CD14-positive monocyte (primary cell): ENCODE measurements around the gene SELENOI. TPM values are rescaled to one million over a fixed set of nuclear protein-coding genes. Genes with fewer than 3 reads are reported as not detected.

Source experiments
- DNase-seq, 3 donors: peaks; one replicate each; pipeline ENCODE4 v3.0.0-alpha.2; 2011 to 2022
- H2AFZ ChIP-seq: 2 replicates; pipeline ENCODE4 v1.6.0; 2012; ENCODE audit warnings: mild to moderate bottlenecking, low read depth, low read length, inconsistent platforms; ENCODE audit not compliant: insufficient read depth, poor library complexity, severe bottlenecking
- H3K27ac ChIP-seq, 2 donors: 1 replicate in 1 of 2; 2 replicates in 1 of 2; pipeline ENCODE4 v1.5.1; 2012 to 2013; ENCODE audit warnings: low read length in 2 of 2, control low read depth in 1 of 2, inconsistent platforms in 1 of 2, low read depth in 1 of 2, mild to moderate bottlenecking in 1 of 2
- H3K27me3 ChIP-seq, 2 donors: one replicate each; pipeline versions ENCODE4 v1.6.0 to v1.6.1; 2011 to 2013; ENCODE audit warnings: low read length in 2 of 2; ENCODE audit not compliant: control insufficient read depth in 2 of 2, insufficient read depth in 2 of 2
- H3K36me3 ChIP-seq, 2 donors: replicated peaks in 1 of 2; 1 replicate in 1 of 2; 2 replicates in 1 of 2; pipeline versions ENCODE4 v1.5.1 to v1.6.1; 2012 to 2013; ENCODE audit warnings: low read length in 2 of 2, control low read depth in 1 of 2, inconsistent platforms in 1 of 2, mild to moderate bottlenecking in 1 of 2; ENCODE audit not compliant: insufficient read depth in 2 of 2, control insufficient read depth in 1 of 2
- H3K4me1 ChIP-seq, 2 donors: 1 replicate in 1 of 2; 2 replicates in 1 of 2; pipeline versions ENCODE4 v1.5.1 to v1.6.1; 2012 to 2013; ENCODE audit warnings: low read length in 2 of 2, control low read depth in 1 of 2, inconsistent platforms in 1 of 2, mild to moderate bottlenecking in 1 of 2, moderate library complexity in 1 of 2; ENCODE audit not compliant: insufficient read depth in 2 of 2, control insufficient read depth in 1 of 2
- H3K4me2 ChIP-seq: replicated peaks from 2 replicates; pipeline ENCODE3; 2012; ENCODE audit warnings: low read length, moderate library complexity, mild to moderate bottlenecking; ENCODE audit not compliant: poor library complexity, severe bottlenecking; ENCODE audit errors: extremely low read depth
- H3K4me3 ChIP-seq, 3 experiments: fragments of 200-600 bp in 1 of 3; sonication (generic) in 1 of 3; replicated peaks in 1 of 3; 1 replicate in 2 of 3; 2 replicates in 1 of 3; pipeline ENCODE4 v1.5.1; 2011 to 2013; ENCODE audit warnings: low read length in 3 of 3, mild to moderate bottlenecking in 3 of 3, control low read depth in 2 of 3, low read depth in 2 of 3, inconsistent platforms in 1 of 3, moderate library complexity in 1 of 3
- H3K79me2 ChIP-seq: 2 replicates; pipeline ENCODE4 v1.6.0; 2012; ENCODE audit warnings: mild to moderate bottlenecking, control low read depth, inconsistent platforms, low read length, moderate library complexity; ENCODE audit not compliant: insufficient read depth
- H3K9ac ChIP-seq: 2 replicates; pipeline ENCODE4 v1.6.0; 2017; ENCODE audit warnings: low read length, mild to moderate bottlenecking; ENCODE audit not compliant: insufficient read depth, poor library complexity, severe bottlenecking
- H3K9me3 ChIP-seq, 2 donors: replicated peaks in 1 of 2; 1 replicate in 1 of 2; 2 replicates in 1 of 2; pipeline versions ENCODE4 v1.5.1 to v1.6.1; 2012 to 2013; ENCODE audit warnings: low read length in 2 of 2, control low read depth in 1 of 2; ENCODE audit not compliant: control insufficient read depth in 1 of 2, insufficient read depth in 1 of 2
- H4K20me1 ChIP-seq: 2 replicates; pipeline ENCODE4 v1.6.0; 2012; ENCODE audit warnings: mild to moderate bottlenecking, low read length, control low read depth, moderate library complexity; ENCODE audit not compliant: insufficient read depth
- H3K27ac Mint-ChIP-seq, 7 donors: one replicate each; pipeline ENCODE4 v1.8.0; 2020; ENCODE audit warnings: mild to moderate bottlenecking in 7 of 7, mixed read lengths in 7 of 7, moderate library complexity in 6 of 7, inconsistent platforms in 2 of 7
- H3K27me3 Mint-ChIP-seq, 3 donors: one replicate each; pipeline ENCODE4 v1.8.0; 2021 to 2022; ENCODE audit warnings: low read depth in 3 of 3, mild to moderate bottlenecking in 3 of 3, mixed read lengths in 3 of 3, moderate library complexity in 3 of 3, inconsistent platforms in 1 of 3
- H3K36me3 Mint-ChIP-seq, 2 donors: one replicate each; pipeline ENCODE4 v1.8.0; 2020; ENCODE audit warnings: mixed read lengths in 2 of 2, inconsistent platforms in 1 of 2, mild to moderate bottlenecking in 1 of 2
- H3K4me1 Mint-ChIP-seq: one replicate; pipeline ENCODE4 v1.8.0; 2020; ENCODE audit warnings: mild to moderate bottlenecking, mixed read lengths
- H3K4me3 Mint-ChIP-seq, 2 donors: one replicate each; pipeline ENCODE4 v1.8.0; 2020; ENCODE audit warnings: mild to moderate bottlenecking in 2 of 2, mixed read lengths in 2 of 2, moderate library complexity in 1 of 2
- H3K9me3 Mint-ChIP-seq, 7 donors: one replicate each; pipeline ENCODE4 v1.8.0; 2020 to 2022; ENCODE audit warnings: mixed read lengths in 7 of 7, mild to moderate bottlenecking in 6 of 7, moderate library complexity in 6 of 7, inconsistent platforms in 2 of 7
- CTCF ChIP-seq: fragments of 200-600 bp; IDR thresholded peaks from one replicate; pipeline ENCODE4 v1.8.0; 2022; ENCODE audit warnings: antibody characterized with exemption, mild to moderate bottlenecking
- WGBS: methylation state at CpG from one replicate; pipeline ENCODE4 v1.1.5; 2013; ENCODE audit warnings: missing lambda C conversion rate; ENCODE audit not compliant: insufficient coverage; 5-methylcytosine and 5-hydroxymethylcytosine counted together
- intact Hi-C, 2 donors: fragments of 100-400 bp; cut with micrococcal nuclease; formaldehyde crosslinking; loops; one replicate each; pipeline versions ENCODE4 v1.15.0 to v1.15.1; 2023
- polyA plus RNA-seq, 3 donors: library from polyadenylated mRNA; depleted of rRNA in 1 of 3; unstranded in 2 of 3; stranded (reverse) in 1 of 3; fragments of 300-500 nt in 2 of 3; fragments of >200 nt in 1 of 3; fragmentation: Illumina TruSeq in 2 of 3; gene quantifications; 1 replicate in 2 of 3; 2 replicates in 1 of 3; pipeline ENCODE4 v1.2.3, GENCODE V29; 2012 to 2021

SELENOI gene
- polyA plus RNA-seq, 3 donors = 2.3 to 3.2 (median 2.5) TPM

- Mint-ChIP-seq H3K27me3 (peaks cover 0 to 5% (median 2%) of the 10 kb centered on the region in 3 donors), H3K27ac (no peak overlapping the region), H3K4me3 (no peak overlapping the region), H3K9me3 (no peaks in the 10 kb centered on the region), H3K36me3 (no peaks in the 10 kb centered on the region), H3K4me1 (no peaks in the 10 kb centered on the region)
- H3K4me3 ChIP-seq = no peak overlapping the region
- H3K79me2 ChIP-seq = no peaks in the 10 kb centered on the region
- H3K9me3 ChIP-seq = no peaks in the 10 kb centered on the region
- H3K36me3 ChIP-seq = no peaks in the 10 kb centered on the region
- DNase-seq = no peak
- no peak for TF ChIP-seq CTCF
- H2AFZ ChIP-seq = no peak overlapping the region
- H3K9ac ChIP-seq = no peak overlapping the region
- H3K4me1 ChIP-seq = no peaks in the 10 kb centered on the region
- WGBS = 45% methylated on average over 2 of the region's 3 CpGs
- H3K27ac ChIP-seq = no peak overlapping the region
- intact Hi-C loops = no loop called here
- H4K20me1 ChIP-seq = no peaks in the 10 kb centered on the region
- H3K27me3 ChIP-seq = no peaks in the 10 kb centered on the region
- no peak overlapping the region for H3K4me2 ChIP-seq
Observed at GRCh38 chr2:26442707-26443106, 96.8 kb downstream of the SELENOI start.

- no peaks in the 10 kb centered on the region for H4K20me1 ChIP-seq
Observed at GRCh38 chr2:26444236-26444635, 98.3 kb downstream of the SELENOI start.

More at GRCh38 chr2:26444236-26444635, 98.3 kb downstream of the SELENOI start:
- Histone ChIP-seq H3K9me3 (no peaks in the 10 kb centered on the region), H3K27me3 (no peaks in the 10 kb centered on the region), H3K4me3 (no peak overlapping the region), H3K9ac (no peak overlapping the region), H3K79me2 (no peaks in the 10 kb centered on the region), H3K4me2 (no peak overlapping the region), H3K27ac (no peak overlapping the region), H3K36me3 (no peaks in the 10 kb centered on the region), H3K4me1 (no peaks in the 10 kb centered on the region), H2AFZ (no peak overlapping the region)
- Mint-ChIP-seq H3K4me3 (no peak overlapping the region), H3K36me3 (no peaks in the 10 kb centered on the region), H3K4me1 (no peaks in the 10 kb centered on the region), H3K27me3 (peaks cover 0 to 5% (median 2%) of the 10 kb centered on the region in 3 donors), H3K9me3 (no peaks in the 10 kb centered on the region), H3K27ac (no peak overlapping the region)
- WGBS = 91% methylated on average over 6 of the region's 7 CpGs
- intact Hi-C loops = no loop called here
- DNase-seq = no peak
- no peak for TF ChIP-seq CTCF

Other genes with a start within 250 kb of the SELENOI start
- under 1 TPM in 2 of 3 donors, not detected in 1; 0.08 to 0.09 TPM for gene GAREM2, start 173.1 kb upstream of the SELENOI start, polyA plus RNA-seq
- 100 to 1,000 TPM in 2 of 3 donors, 10 to 100 TPM in 1; 60.2 to 187 (median 155) TPM for gene HADHA, start 101.5 kb upstream of the SELENOI start, polyA plus RNA-seq
- gene HADHB, start 101.2 kb upstream of the SELENOI start, polyA plus RNA-seq = 100 to 1,000 TPM in 2 of 3 donors, 10 to 100 TPM in 1; 94.3 to 200 (median 186) TPM
- under 1 TPM in 1 of 3 donors, not detected in 2; 0.33 TPM for gene ADGRF3, start 646 bp downstream of the SELENOI start, polyA plus RNA-seq
- not detected for gene DRC1, start 55.8 kb downstream of the SELENOI start, polyA plus RNA-seq
- under 1 TPM in 1 of 3 donors, not detected in 2; 0.51 TPM for gene OTOF, start 132.0 kb downstream of the SELENOI start, polyA plus RNA-seq